K562 (cell line): ENCODE data around the gene WDR90.

ENCODE experiments used
- TF ChIP-seq, protein P1 (sequence below): fragments of 250-450 bp; sonication (Bioruptor Pico); IDR thresholded peaks from 2 replicates; pipeline ENCODE4 v1.5.0; 2021; ENCODE audit warnings: mild to moderate bottlenecking, moderate library complexity
- TF ChIP-seq, protein P2 (sequence below), 3 experiments: fragments of 200-800 bp in 1 of 3; fragments of 250-450 bp in 1 of 3; fragments of 450-650 bp in 1 of 3; sonication (Bioruptor Pico) in 1 of 3; sonication (Bioruptor generic) in 1 of 3; formaldehyde crosslinking in 1 of 3; IDR thresholded peaks; 2 replicates each; pipeline versions ENCODE4 v1.6.1 to v1.8.0; 2016 to 2022; ENCODE audit warnings: mild to moderate bottlenecking in 2 of 3, missing genetic modification characterization in 2 of 3, missing compliant biosample characterization in 1 of 3, moderate library complexity in 1 of 3

DNA sequence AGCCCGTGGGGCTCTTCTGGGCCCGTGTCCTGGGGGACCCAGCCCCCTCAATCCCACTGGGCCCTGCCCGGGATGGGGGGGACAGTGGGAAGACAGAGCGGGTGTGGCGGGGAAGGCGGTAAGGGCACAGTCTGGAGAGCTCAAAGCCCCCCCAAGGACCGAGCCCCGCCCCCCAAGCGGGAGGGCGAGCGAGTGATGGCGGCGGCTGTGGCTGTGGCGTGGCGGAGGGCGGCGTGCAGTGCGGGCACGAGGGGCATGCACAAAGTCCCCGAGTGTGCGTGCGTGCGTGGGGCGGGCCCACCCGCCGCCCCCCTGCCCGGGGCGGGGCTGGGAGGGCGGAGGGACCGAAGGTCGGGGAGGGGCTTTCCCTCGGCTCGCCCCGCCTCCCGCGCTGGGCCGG lies 44.6 kb downstream of the WDR90 start:
- TF ChIP-seq, protein P1, sequence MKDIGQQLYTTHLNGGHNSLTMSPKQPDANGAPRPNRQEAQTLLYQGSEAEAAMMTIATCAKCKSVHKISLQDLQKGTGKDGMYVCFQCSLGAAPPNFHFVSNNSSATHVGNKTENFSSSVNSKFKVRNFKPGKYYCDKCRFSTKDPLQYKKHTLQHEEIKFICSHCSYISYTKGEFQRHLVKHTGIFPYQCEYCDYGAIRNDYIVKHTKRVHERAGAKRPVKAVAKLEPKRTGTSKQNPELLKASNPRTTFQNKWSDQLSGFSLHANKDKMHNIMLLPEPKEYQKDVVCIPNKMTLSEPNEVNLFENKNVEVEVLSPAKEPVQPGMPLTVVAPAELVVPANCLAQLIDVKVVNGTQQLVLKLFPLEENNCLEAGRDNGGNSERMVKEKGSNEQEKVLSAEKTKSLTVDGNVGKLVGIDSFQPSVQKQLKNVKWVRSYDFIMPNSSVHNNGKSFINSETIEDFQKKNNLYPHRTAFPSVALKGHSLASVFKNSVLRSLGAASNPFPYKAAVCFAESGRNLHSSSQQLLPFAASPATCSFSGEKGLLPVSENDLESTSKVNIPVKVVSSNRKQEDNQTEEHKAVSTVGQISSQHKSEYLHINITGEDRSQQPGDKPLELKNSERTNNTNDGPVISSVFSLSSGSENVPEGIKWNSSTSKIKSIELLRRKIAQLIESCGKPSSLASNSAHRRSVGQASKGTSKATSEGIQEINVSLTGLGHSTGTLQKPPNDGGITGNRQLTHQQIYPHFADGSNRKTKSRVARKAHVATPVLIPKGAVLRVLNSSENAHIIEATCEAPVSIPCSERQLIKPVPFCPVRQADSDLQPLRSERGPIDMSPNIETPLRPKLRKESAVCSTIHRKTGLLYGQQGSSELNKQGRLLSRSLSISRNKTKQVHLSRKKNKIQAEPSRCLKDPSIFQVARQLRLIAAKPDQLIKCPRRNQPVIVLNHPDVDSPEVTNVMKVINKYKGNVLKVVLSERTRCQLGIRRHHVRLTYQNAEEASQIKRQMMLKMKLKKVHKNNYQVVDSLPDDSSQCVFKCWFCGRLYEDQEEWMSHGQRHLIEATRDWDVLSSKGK (CRISPR knock-in tag), result no peak
- TF ChIP-seq, protein P2, sequence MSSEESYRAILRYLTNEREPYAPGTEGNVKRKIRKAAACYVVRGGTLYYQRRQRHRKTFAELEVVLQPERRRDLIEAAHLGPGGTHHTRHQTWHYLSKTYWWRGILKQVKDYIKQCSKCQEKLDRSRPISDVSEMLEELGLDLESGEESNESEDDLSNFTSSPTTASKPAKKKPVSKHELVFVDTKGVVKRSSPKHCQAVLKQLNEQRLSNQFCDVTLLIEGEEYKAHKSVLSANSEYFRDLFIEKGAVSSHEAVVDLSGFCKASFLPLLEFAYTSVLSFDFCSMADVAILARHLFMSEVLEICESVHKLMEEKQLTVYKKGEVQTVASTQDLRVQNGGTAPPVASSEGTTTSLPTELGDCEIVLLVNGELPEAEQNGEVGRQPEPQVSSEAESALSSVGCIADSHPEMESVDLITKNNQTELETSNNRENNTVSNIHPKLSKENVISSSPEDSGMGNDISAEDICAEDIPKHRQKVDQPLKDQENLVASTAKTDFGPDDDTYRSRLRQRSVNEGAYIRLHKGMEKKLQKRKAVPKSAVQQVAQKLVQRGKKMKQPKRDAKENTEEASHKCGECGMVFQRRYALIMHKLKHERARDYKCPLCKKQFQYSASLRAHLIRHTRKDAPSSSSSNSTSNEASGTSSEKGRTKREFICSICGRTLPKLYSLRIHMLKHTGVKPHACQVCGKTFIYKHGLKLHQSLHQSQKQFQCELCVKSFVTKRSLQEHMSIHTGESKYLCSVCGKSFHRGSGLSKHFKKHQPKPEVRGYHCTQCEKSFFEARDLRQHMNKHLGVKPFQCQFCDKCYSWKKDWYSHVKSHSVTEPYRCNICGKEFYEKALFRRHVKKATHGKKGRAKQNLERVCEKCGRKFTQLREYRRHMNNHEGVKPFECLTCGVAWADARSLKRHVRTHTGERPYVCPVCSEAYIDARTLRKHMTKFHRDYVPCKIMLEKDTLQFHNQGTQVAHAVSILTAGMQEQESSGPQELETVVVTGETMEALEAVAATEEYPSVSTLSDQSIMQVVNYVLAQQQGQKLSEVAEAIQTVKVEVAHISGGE (CRISPR knock-in tag; IDR thresholded peaks at IDR 0.05), result no peak
